HEK293T (cell line): ENCODE data around the gene NDRG2.

ENCODE experiments used
- ARNT ChIP-seq: fragments of 450-650 bp; IDR thresholded peaks from 2 replicates; pipeline ENCODE4 v1.6.1; 2017; ENCODE audit warnings: mild to moderate bottlenecking
- BHLHE40 ChIP-seq: fragments of 450-650 bp; IDR thresholded peaks from 2 replicates; pipeline ENCODE4 v1.6.1; 2016; ENCODE audit warnings: mild to moderate bottlenecking, moderate library complexity, borderline replicate concordance
- CTBP1 ChIP-seq: fragments of 450-650 bp; IDR thresholded peaks from 2 replicates; pipeline ENCODE4 v1.6.1; 2016; ENCODE audit warnings: borderline replicate concordance
- ELF4 ChIP-seq: fragments of 450-650 bp; IDR thresholded peaks from 2 replicates; pipeline ENCODE4 v1.6.1; 2017; ENCODE audit warnings: antibody characterized with exemption
- FOXK2 ChIP-seq: fragments of 450-650 bp; IDR thresholded peaks from 2 replicates; pipeline ENCODE4 v1.6.1; 2016; ENCODE audit warnings: mild to moderate bottlenecking
- FOXM1 ChIP-seq: fragments of 450-650 bp; IDR thresholded peaks from 2 replicates; pipeline ENCODE4 v1.6.1; 2017; ENCODE audit warnings: mild to moderate bottlenecking, borderline replicate concordance
- HDGF ChIP-seq: fragments of 450-650 bp; IDR thresholded peaks from 2 replicates; pipeline ENCODE4 v1.6.1; 2017; ENCODE audit warnings: antibody characterized with exemption, borderline replicate concordance
- L3MBTL2 ChIP-seq: fragments of 450-650 bp; conservative IDR thresholded peaks from 2 replicates; pipeline ENCODE4 v1.6.1; 2016; ENCODE audit warnings: mild to moderate bottlenecking
- LEF1 ChIP-seq: fragments of 450-650 bp; IDR thresholded peaks from 2 replicates; pipeline ENCODE4 v1.6.1; 2017; ENCODE audit warnings: mild to moderate bottlenecking, borderline replicate concordance
- NFRKB ChIP-seq: fragments of 450-650 bp; IDR thresholded peaks from 2 replicates; pipeline ENCODE4 v1.6.1; 2016; ENCODE audit warnings: mild to moderate bottlenecking, moderate library complexity
- SP1 ChIP-seq: fragments of 450-650 bp; IDR thresholded peaks from 2 replicates; pipeline ENCODE4 v1.6.1; 2017
- SUZ12 ChIP-seq: fragments of 450-650 bp; IDR thresholded peaks from 2 replicates; pipeline ENCODE4 v1.6.1; 2016; ENCODE audit warnings: mild to moderate bottlenecking
- TARDBP ChIP-seq: fragments of 450-650 bp; IDR thresholded peaks from 2 replicates; pipeline ENCODE4 v1.6.1; 2016

GRCh38 chr14:21023174-21023573 is 1.7 kb downstream of the NDRG2 start:
- TF ChIP-seq ELF4 = no peak
- no peak for TF ChIP-seq SUZ12
- no peak for TF ChIP-seq LEF1
- TF ChIP-seq HDGF = no peak
- TF ChIP-seq BHLHE40 = no peak
- TF ChIP-seq CTBP1 = no peak
- TF ChIP-seq ARNT = no peak
- TF ChIP-seq TARDBP = no peak
- TF ChIP-seq FOXM1 = no peak
- TF ChIP-seq L3MBTL2 = no peak
- TF ChIP-seq FOXK2 = no peak
- TF ChIP-seq SP1 = no peak
- no peak for TF ChIP-seq NFRKB
